Choroid plexus epithelial cell (primary cell): Measurements from ENCODE around the gene IL10.

Experiments
- DNase-seq: peaks from one replicate; pipeline ENCODE4 v3.0.0-alpha.2; 2010; ENCODE audit warnings: low read depth
- H3K4me3 ChIP-seq: 2 replicates; pipeline ENCODE4 v1.5.1; 2011; ENCODE audit warnings: low read depth, mild to moderate bottlenecking, control low read depth, low read length, moderate library complexity
- CTCF ChIP-seq: conservative IDR thresholded peaks from 2 replicates; pipeline ENCODE4 v1.5.1; 2011; ENCODE audit warnings: low read depth, mild to moderate bottlenecking, control low read depth, inconsistent platforms, low read length, moderate library complexity

IL10 gene

GRCh38 chr1:206735553-206736031 is 36.7 kb downstream of the IL10 start:
- DNase-seq: peak; percentile 56
- TF ChIP-seq CTCF: no peak
- H3K4me3 ChIP-seq: no peak overlapping the region

GRCh38 chr1:206734499-206735142 is 37.7 kb downstream of the IL10 start:
- peak; percentile 84 for TF ChIP-seq CTCF

GRCh38 chr1:206732992-206733391 is 39.3 kb downstream of the IL10 start:
- DNase-seq: no peak
- no peak for TF ChIP-seq CTCF
- no peak overlapping the region for H3K4me3 ChIP-seq

More at GRCh38 chr1:206734499-206735142, 37.7 kb downstream of the IL10 start:
- DNase-seq: peak; percentile 62
- no peak overlapping the region for H3K4me3 ChIP-seq

GRCh38 chr1:206732508-206732907 is 39.8 kb downstream of the IL10 start:
- no peak overlapping the region for H3K4me3 ChIP-seq
- DNase-seq: no peak
- TF ChIP-seq CTCF: no peak

- DNase-seq: no peak
- no peak for TF ChIP-seq CTCF
- H3K4me3 ChIP-seq: no peak overlapping the region
Observed at GRCh38 chr1:206729507-206729906, 42.8 kb downstream of the IL10 start.

GRCh38 chr1:206729050-206729449 is 43.2 kb downstream of the IL10 start:
- no peak for DNase-seq

More at GRCh38 chr1:206729050-206729449, 43.2 kb downstream of the IL10 start:
- TF ChIP-seq CTCF: no peak
- H3K4me3 ChIP-seq: no peak overlapping the region
